ENCODE data around the gene SLIT3. TPM values are rescaled to one million over a fixed set of nuclear protein-coding genes. Genes with fewer than 3 reads are reported as not detected.
A peak's percentile ranks its signal among the peaks of the same experiment; 100 is the strongest.

The SLIT3 gene
- total and polyA plus RNA-seq, 4 donors, result 4.6 to 48.5 (median 19.8) TPM

DNA sequence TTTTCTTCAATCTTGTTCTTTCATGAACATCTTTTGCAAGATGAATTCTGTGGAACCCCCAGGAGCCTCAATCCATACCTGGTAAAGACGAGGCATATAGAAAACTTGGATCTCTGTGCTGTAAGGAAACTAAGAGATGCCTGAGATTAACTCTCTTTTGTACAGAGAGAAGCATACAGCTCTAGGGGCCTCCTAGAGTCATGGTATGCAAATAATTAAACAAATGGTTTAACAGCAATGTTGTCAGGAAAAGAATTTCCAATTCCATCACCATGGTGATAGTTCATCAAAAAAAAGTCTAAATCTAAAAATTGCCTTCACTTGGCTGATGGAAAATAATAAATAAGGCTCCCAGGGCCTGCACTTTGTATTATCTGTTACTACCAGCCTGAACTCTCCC is 275.4 kb downstream of the SLIT3 start:
- 75 to 82% methylated on average over 1 of the region's 1 CpG for WGBS, 2 donors
- no peak for DNase-seq
- no peak overlapping the region for H3K4me3 ChIP-seq
- ATAC-seq (ENCODE audit: insufficient read depth, low FRiP score), result no peak
- TF ChIP-seq, protein P1, sequence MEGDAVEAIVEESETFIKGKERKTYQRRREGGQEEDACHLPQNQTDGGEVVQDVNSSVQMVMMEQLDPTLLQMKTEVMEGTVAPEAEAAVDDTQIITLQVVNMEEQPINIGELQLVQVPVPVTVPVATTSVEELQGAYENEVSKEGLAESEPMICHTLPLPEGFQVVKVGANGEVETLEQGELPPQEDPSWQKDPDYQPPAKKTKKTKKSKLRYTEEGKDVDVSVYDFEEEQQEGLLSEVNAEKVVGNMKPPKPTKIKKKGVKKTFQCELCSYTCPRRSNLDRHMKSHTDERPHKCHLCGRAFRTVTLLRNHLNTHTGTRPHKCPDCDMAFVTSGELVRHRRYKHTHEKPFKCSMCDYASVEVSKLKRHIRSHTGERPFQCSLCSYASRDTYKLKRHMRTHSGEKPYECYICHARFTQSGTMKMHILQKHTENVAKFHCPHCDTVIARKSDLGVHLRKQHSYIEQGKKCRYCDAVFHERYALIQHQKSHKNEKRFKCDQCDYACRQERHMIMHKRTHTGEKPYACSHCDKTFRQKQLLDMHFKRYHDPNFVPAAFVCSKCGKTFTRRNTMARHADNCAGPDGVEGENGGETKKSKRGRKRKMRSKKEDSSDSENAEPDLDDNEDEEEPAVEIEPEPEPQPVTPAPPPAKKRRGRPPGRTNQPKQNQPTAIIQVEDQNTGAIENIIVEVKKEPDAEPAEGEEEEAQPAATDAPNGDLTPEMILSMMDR (IDR thresholded peaks at IDR 0.05; ENCODE audit: control extremely low read depth, extremely low read depth), result no peak
- H3K27ac ChIP-seq (ENCODE audit: low read depth in 1 of 2, low read length in 1 of 2), result no peak overlapping the region
- H3K27me3 ChIP-seq (ENCODE audit: control insufficient read depth in 3 of 3, insufficient read depth in 3 of 3, low read length in 2 of 3), result no peaks in the 10 kb centered on the region
- H3K4me1 ChIP-seq (ENCODE audit: control insufficient read depth in 5 of 5, insufficient read depth in 5 of 5, low read length in 5 of 5), result peaks cover 0 to 32% (median 13%) of the 10 kb centered on the region in 5 donors
- no peaks in the 10 kb centered on the region for H3K9me3 ChIP-seq (ENCODE audit: control insufficient read depth in 4 of 4, insufficient read depth in 3 of 4, low read length in 3 of 4)
- no peaks in the 10 kb centered on the region for H3K36me3 ChIP-seq (ENCODE audit: control insufficient read depth in 4 of 4, insufficient read depth in 4 of 4, low read length in 4 of 4)
- H3K9ac ChIP-seq (ENCODE audit: insufficient read depth in 1 of 2, low read length in 2 of 2), result no peak overlapping the region

DNA sequence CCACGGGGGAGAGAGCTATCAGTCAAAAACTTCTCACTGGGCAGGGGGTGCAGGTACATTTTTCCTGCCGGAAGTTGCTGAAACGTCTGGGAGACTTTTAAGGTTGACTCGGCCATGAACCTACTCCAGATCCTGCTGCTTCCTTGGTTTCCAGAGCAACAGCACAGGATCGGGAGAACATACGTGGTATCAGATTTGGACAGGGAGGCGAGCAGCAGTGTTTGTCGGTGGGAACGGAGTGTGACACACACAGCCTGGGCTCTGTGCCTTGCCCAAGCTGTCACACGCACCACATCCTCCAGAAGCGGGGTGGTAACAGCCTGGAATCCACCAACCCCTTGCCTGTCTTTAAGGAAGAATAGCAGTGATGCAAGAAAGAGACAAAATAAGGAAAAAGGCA is 276.5 kb downstream of the SLIT3 start:
- no peak overlapping the region for H3K4me3 ChIP-seq
- peak; percentile 54 to 70 (median 69) for DNase-seq
- H3K4me1 ChIP-seq (ENCODE audit: control insufficient read depth in 5 of 5, insufficient read depth in 5 of 5, low read length in 5 of 5), result peaks cover 0 to 22% (median 7%) of the 10 kb centered on the region in 5 donors
- H3K9ac ChIP-seq (ENCODE audit: insufficient read depth in 1 of 2, low read length in 2 of 2), result no peak overlapping the region
- TF ChIP-seq, protein P1 (IDR thresholded peaks at IDR 0.05; ENCODE audit: control extremely low read depth, extremely low read depth), result no peak
- no peaks in the 10 kb centered on the region for H3K36me3 ChIP-seq (ENCODE audit: control insufficient read depth in 4 of 4, insufficient read depth in 4 of 4, low read length in 4 of 4)
- WGBS, 2 donors, result 72 to 80% methylated on average over 11 of the region's 11 CpGs
- no peaks in the 10 kb centered on the region for H3K27me3 ChIP-seq (ENCODE audit: control insufficient read depth in 3 of 3, insufficient read depth in 3 of 3, low read length in 2 of 3)
- H3K27ac ChIP-seq (ENCODE audit: low read depth in 1 of 2, low read length in 1 of 2), result no peak overlapping the region
- ATAC-seq (ENCODE audit: insufficient read depth, low FRiP score), result no peak
- H3K9me3 ChIP-seq (ENCODE audit: control insufficient read depth in 4 of 4, insufficient read depth in 3 of 4, low read length in 3 of 4), result no peaks in the 10 kb centered on the region

DNA sequence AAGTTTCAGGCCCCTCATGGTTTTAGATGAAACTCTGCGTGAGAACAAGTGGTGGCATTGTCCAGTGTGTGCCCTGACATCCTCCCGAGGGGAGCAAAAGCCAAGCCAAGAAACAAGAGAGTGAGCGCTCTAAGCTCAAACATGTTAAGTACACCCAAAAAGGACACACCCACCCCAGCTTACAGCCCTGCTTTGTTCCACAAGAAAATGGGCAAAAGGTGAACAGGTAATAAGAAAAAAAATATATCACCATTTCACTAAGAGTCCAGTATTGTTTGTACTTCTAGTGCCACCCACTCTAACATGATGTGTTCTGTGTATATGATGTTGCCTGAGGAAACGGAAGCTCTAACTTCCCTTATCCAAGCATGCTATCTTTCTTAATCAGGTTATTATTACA is 278.2 kb downstream of the SLIT3 start:
- Histone ChIP-seq H3K36me3 (ENCODE audit: control insufficient read depth in 4 of 4, insufficient read depth in 4 of 4, low read length in 4 of 4) (no peaks in the 10 kb centered on the region), H3K27me3 (ENCODE audit: control insufficient read depth in 3 of 3, insufficient read depth in 3 of 3, low read length in 2 of 3) (no peaks in the 10 kb centered on the region), H3K9me3 (ENCODE audit: control insufficient read depth in 4 of 4, insufficient read depth in 3 of 4, low read length in 3 of 4) (no peaks in the 10 kb centered on the region), H3K4me1 (ENCODE audit: control insufficient read depth in 5 of 5, insufficient read depth in 5 of 5, low read length in 5 of 5) (peaks cover 0 to 18% (median 6%) of the 10 kb centered on the region in 5 donors), H3K4me3 (no peak overlapping the region), H3K9ac (ENCODE audit: insufficient read depth in 1 of 2, low read length in 2 of 2) (no peak overlapping the region), H3K27ac (ENCODE audit: low read depth in 1 of 2, low read length in 1 of 2) (no peak overlapping the region)
- DNase-seq (no peak), ATAC-seq (ENCODE audit: insufficient read depth, low FRiP score) (no peak)
- TF ChIP-seq, protein P1 (IDR thresholded peaks at IDR 0.05; ENCODE audit: control extremely low read depth, extremely low read depth), result no peak
- 85% methylated on average over 4 of the region's 4 CpGs for WGBS, 2 donors

DNA sequence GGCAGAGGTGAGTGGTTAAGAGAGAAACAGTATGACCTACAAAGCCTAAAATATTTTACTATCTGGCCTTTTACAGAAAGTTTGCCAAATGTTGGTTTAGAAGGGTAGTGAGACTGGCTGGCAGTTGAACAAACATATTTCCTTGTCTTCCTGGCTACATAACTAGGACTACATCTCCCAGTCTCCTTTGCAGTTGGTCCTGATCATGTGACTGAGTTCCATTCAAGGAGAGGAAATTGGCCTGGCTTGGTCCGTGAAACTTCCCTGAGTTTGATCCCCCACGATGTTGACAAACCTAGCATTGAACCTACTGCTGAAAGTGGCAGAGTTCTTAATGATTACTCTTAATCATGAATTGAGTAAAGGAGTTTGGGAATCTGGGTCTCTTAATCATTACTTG is 280.8 kb downstream of the SLIT3 start:
- Histone ChIP-seq H3K27me3 (ENCODE audit: control insufficient read depth in 3 of 3, insufficient read depth in 3 of 3, low read length in 2 of 3) (no peaks in the 10 kb centered on the region), H3K36me3 (ENCODE audit: control insufficient read depth in 4 of 4, insufficient read depth in 4 of 4, low read length in 4 of 4) (no peaks in the 10 kb centered on the region), H3K9ac (ENCODE audit: insufficient read depth in 1 of 2, low read length in 2 of 2) (no peak overlapping the region), H3K4me1 (ENCODE audit: control insufficient read depth in 5 of 5, insufficient read depth in 5 of 5, low read length in 5 of 5) (peaks cover 0 to 12% (median 2%) of the 10 kb centered on the region in 5 donors), H3K27ac (ENCODE audit: low read depth in 1 of 2, low read length in 1 of 2) (no peak overlapping the region), H3K9me3 (ENCODE audit: control insufficient read depth in 4 of 4, insufficient read depth in 3 of 4, low read length in 3 of 4) (no peaks in the 10 kb centered on the region), H3K4me3 (no peak overlapping the region)
- ATAC-seq (ENCODE audit: insufficient read depth, low FRiP score) (no peak), DNase-seq (peak in 2 of 3 donors; percentile 63 to 70)
- TF ChIP-seq, protein P1 (IDR thresholded peaks at IDR 0.05; ENCODE audit: control extremely low read depth, extremely low read depth), result no peak
- 30 to 45% methylated on average over 2 of the region's 2 CpGs for WGBS, 2 donors
